Measurements from ENCODE around the gene ZNF587B.

ZNF587B gene

DNA sequence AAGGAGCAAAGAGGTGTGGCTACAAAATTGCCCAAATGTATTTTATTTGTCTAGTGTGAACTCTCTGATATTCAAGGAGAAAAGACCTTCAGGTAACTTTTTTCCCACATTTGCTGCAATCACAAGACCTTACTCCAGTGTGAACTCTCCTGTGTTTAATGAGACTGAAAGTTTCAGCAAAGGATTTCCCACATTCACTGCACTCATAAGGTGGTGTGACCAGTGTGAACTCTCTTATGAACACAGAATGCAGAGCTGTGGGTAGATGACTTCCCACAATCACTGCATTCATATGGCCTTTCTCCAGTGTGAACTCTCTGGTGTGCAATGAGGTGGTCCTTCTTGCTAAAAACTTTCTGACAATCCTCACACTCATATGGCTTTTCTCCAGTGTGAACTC lies 42.4 kb downstream of the ZNF587B start:
- no peak for TF ChIP-seq GATA3 (IDR thresholded peaks at IDR 0.05; ENCODE audit: low read depth, low read length)
- no peak for TF ChIP-seq GATA2 (IDR thresholded peaks at IDR 0.05; ENCODE audit: low read depth, low read length)

GRCh38 chr19:57886046-57886445 lies 55.9 kb downstream of the ZNF587B start:
- TF ChIP-seq GATA2 (IDR thresholded peaks at IDR 0.05; ENCODE audit: low read depth, low read length) = no peak
- no peak for TF ChIP-seq GATA3 (IDR thresholded peaks at IDR 0.05; ENCODE audit: low read depth, low read length)

DNA sequence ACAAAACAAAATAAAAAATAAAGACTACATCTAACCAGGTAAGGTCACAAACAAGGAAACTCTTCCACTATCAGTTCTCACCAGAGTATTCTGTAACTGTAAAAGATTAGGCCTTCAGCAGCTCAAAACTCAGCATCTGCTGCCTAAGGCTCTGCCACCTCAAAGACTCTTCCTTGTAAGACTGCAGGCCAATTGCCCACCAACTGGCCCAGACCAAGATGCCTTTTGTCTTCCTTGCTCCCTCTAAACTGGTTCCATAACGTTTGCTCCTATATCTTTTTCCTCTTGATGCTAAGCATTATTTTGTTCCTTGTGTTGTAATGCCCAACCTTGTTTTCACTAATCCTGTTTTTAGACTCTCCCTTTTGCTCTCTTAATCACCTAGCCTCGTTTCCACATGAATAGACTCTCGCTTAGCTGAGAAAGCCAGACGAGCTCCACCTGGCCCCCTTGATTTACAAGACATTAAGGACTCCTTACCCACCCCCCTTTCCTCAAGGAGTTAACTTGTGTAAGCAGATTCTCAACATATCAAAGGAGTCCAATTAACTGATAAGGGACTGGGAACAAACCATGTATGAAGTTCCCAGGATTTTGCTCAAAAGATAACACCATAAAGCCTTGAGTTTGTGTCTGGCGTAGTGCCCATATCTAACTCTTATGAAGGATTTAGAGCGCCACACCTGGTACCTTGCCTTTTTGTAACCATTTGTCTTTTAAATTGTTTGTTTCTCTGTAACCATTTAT lies 57.3 kb downstream of the ZNF587B start:
- TF ChIP-seq GATA2 (IDR thresholded peaks at IDR 0.05; ENCODE audit: low read depth, low read length) (no peak), GATA3 (IDR thresholded peaks at IDR 0.05; ENCODE audit: low read depth, low read length) (no peak)

GRCh38 chr19:57888107-57888559 lies 58.0 kb downstream of the ZNF587B start:
- TF ChIP-seq GATA2 (IDR thresholded peaks at IDR 0.05; ENCODE audit: low read depth, low read length) (no peak), GATA3 (IDR thresholded peaks at IDR 0.05; ENCODE audit: low read depth, low read length) (no peak)

DNA sequence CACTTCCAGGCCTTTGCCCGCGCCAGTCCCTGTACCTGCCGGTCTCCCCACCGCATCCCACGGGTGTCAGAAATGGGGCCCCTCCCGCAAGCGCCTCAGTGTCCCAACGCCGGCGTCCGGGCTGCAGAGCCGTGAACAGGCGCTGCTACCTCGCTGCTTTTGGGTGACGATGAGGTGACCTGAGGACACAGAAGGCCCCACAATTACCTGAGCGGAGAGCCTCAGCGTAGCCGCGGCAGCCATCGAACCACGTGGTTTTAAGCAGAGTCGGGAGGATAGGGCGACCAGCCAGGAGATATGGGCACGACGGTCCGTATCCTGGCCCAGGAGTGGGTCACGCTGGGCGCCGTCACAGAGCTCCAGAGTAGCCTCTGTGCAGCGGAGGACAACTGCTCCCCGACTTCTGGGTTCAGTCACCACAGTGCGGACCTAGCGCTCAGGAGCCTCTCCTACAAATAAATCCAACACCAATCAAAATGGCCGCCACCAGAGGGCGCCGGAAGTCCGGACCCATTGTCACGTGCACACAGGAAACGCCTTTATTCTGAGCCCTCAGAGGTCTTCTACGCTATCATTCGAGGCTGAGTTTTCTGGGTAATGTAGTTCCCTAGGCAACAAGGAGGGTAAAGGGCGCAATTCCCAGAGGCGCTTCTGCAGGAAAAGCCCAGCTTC lies 58.6 kb downstream of the ZNF587B start, which contains the start of gene ZNF814:
TSS of gene ZNF814 (minus strand) at position 478 of the 672 bp plus-strand sequence. CDS start at position 243, 235 bp downstream.
- TF ChIP-seq GATA2 (IDR thresholded peaks at IDR 0.05; ENCODE audit: low read depth, low read length) = no peak

Data from SH-SY5Y (cell line).